H9 (cell line): Measurements from ENCODE around the gene LARGE1. TPM values are rescaled to one million over a fixed set of nuclear protein-coding genes. Genes with fewer than 3 reads are reported as not detected.

Experiments used
- DNase-seq: peaks from one replicate; pipeline ENCODE4 v3.0.0-alpha.2; 2017
- H2AFZ ChIP-seq: one replicate; pipeline ENCODE4 v1.6.1; 2013; ENCODE audit warnings: mild to moderate bottlenecking, low read length, control low read depth, moderate library complexity
- H2AK5ac ChIP-seq: 2 replicates; pipeline ENCODE4 v1.6.1; 2013; ENCODE audit warnings: low read length, control low read depth, mixed read lengths; ENCODE audit not compliant: insufficient read length
- H2BK120ac ChIP-seq: one replicate; pipeline ENCODE4 v1.6.1; 2013; ENCODE audit warnings: low read depth, mild to moderate bottlenecking, low read length, control low read depth, inconsistent platforms; ENCODE audit not compliant: poor library complexity, severe bottlenecking
- H2BK12ac ChIP-seq: 2 replicates; pipeline ENCODE4 v1.6.1; 2013; ENCODE audit warnings: low read length, control low read depth, mixed read lengths, low read depth; ENCODE audit not compliant: insufficient read length
- H2BK15ac ChIP-seq: 2 replicates; pipeline ENCODE4 v1.6.1; 2013; ENCODE audit warnings: low read depth, low read length, control low read depth
- H2BK20ac ChIP-seq: one replicate; pipeline ENCODE4 v1.6.1; 2013; ENCODE audit warnings: low read depth, mild to moderate bottlenecking, low read length, control low read depth, inconsistent platforms; ENCODE audit not compliant: poor library complexity, severe bottlenecking
- H2BK5ac ChIP-seq: 2 replicates; pipeline ENCODE4 v1.6.1; 2013; ENCODE audit warnings: low read length, control low read depth, mixed read lengths; ENCODE audit not compliant: insufficient read length
- H3K14ac ChIP-seq: 2 replicates; pipeline ENCODE4 v1.6.1; 2013; ENCODE audit warnings: low read length, control low read depth; ENCODE audit not compliant: insufficient read depth
- H3K18ac ChIP-seq: 2 replicates; pipeline ENCODE4 v1.6.1; 2013; ENCODE audit warnings: low read depth, mild to moderate bottlenecking, mixed read lengths, low read length, control low read depth; ENCODE audit not compliant: insufficient read length
- H3K23ac ChIP-seq: 2 replicates; pipeline ENCODE4 v1.6.1; 2013; ENCODE audit warnings: low read length, control low read depth, mixed read lengths, low read depth; ENCODE audit not compliant: insufficient read length
- H3K23me2 ChIP-seq: 2 replicates; pipeline ENCODE4 v1.6.1; 2013; ENCODE audit warnings: low read depth, mild to moderate bottlenecking, mixed read lengths, low read length, control low read depth; ENCODE audit not compliant: insufficient read length, poor library complexity, severe bottlenecking
- H3K27ac ChIP-seq: 2 replicates; pipeline ENCODE4 v1.5.1; 2013; ENCODE audit warnings: low read length, control low read depth, mixed read lengths, low read depth; ENCODE audit not compliant: insufficient read length
- H3K27me3 ChIP-seq: 2 replicates; pipeline ENCODE4 v1.6.1; 2013; ENCODE audit warnings: low read length, control low read depth, inconsistent platforms; ENCODE audit not compliant: insufficient read depth
- H3K4ac ChIP-seq: 2 replicates; pipeline ENCODE4 v1.6.1; 2013; ENCODE audit warnings: low read depth, mild to moderate bottlenecking, control low read depth, inconsistent platforms, low read length, moderate library complexity
- H3K4me1 ChIP-seq: 2 replicates; pipeline ENCODE4 v1.6.1; 2013; ENCODE audit warnings: low read length, control low read depth, inconsistent platforms; ENCODE audit not compliant: insufficient read depth
- H3K4me2 ChIP-seq: 2 replicates; pipeline ENCODE4 v1.6.1; 2013; ENCODE audit warnings: low read length, control low read depth, mixed read lengths; ENCODE audit not compliant: insufficient read length, insufficient read depth
- H3K56ac ChIP-seq: 2 replicates; pipeline ENCODE4 v1.6.1; 2013; ENCODE audit warnings: low read depth, mild to moderate bottlenecking, mixed read lengths, low read length, control low read depth; ENCODE audit not compliant: insufficient read length
- H3K79me1 ChIP-seq: 2 replicates; pipeline ENCODE4 v1.6.1; 2013; ENCODE audit warnings: low read depth, mild to moderate bottlenecking, moderate library complexity, low read length, control low read depth, inconsistent platforms; ENCODE audit not compliant: insufficient read depth, poor library complexity, severe bottlenecking
- H3K79me2 ChIP-seq: 2 replicates; pipeline ENCODE4 v1.6.1; 2013; ENCODE audit warnings: low read length, control low read depth, inconsistent platforms; ENCODE audit not compliant: insufficient read depth
- H3K9ac ChIP-seq: 2 replicates; pipeline ENCODE4 v1.6.1; 2013; ENCODE audit warnings: low read length, control low read depth, mixed read lengths; ENCODE audit not compliant: insufficient read length; ENCODE audit errors: extremely low read depth
- H3K9me3 ChIP-seq: one replicate; pipeline ENCODE4 v1.6.1; 2013; ENCODE audit warnings: low read depth, low read length, inconsistent platforms; ENCODE audit not compliant: control insufficient read depth
- H3T11ph ChIP-seq: one replicate; pipeline ENCODE4 v1.6.1; 2013; ENCODE audit warnings: mild to moderate bottlenecking, low read length, control low read depth, inconsistent platforms
- H4K20me1 ChIP-seq: one replicate; pipeline ENCODE4 v1.6.1; 2013; ENCODE audit not compliant: control insufficient read depth, insufficient read length, insufficient read depth
- H4K5ac ChIP-seq: 2 replicates; pipeline ENCODE4 v1.6.1; 2013; ENCODE audit warnings: low read depth, mild to moderate bottlenecking, mixed read lengths, low read length, control low read depth; ENCODE audit not compliant: insufficient read length
- H4K8ac ChIP-seq: replicated peaks from 2 replicates; pipeline ENCODE4 v1.6.1; 2013; ENCODE audit warnings: low read length, control low read depth, mixed read lengths, low read depth; ENCODE audit not compliant: insufficient read length
- H4K91ac ChIP-seq: 2 replicates; pipeline ENCODE4 v1.6.1; 2013; ENCODE audit warnings: low read depth, mild to moderate bottlenecking, moderate library complexity, mixed read lengths, low read length, control low read depth; ENCODE audit not compliant: insufficient read length
- H3K27ac Mint-ChIP-seq, 3 experiments: 2 replicates in 2 of 3; 3 replicates in 1 of 3; pipeline ENCODE4 v1.8.0; 2020 to 2021; ENCODE audit warnings: mixed read lengths in 3 of 3, mild to moderate bottlenecking in 1 of 3, moderate library complexity in 1 of 3
- H3K27me3 Mint-ChIP-seq: 2 replicates; pipeline ENCODE4 v1.8.0; 2021; ENCODE audit warnings: low read depth, mild to moderate bottlenecking, moderate library complexity, mixed read lengths
- H3K36me3 Mint-ChIP-seq, 3 experiments: 2 replicates in 2 of 3; 3 replicates in 1 of 3; pipeline ENCODE4 v1.8.0; 2020 to 2021; ENCODE audit warnings: low read depth in 3 of 3, mixed read lengths in 3 of 3; ENCODE audit not compliant: insufficient read depth in 1 of 3
- H3K4me1 Mint-ChIP-seq, 2 experiments: 2 replicates each; pipeline ENCODE4 v1.8.0; 2020; ENCODE audit warnings: mixed read lengths in 2 of 2
- H3K4me3 Mint-ChIP-seq, 2 experiments: 2 replicates in 1 of 2; 3 replicates in 1 of 2; pipeline ENCODE4 v1.8.0; 2020 to 2021; ENCODE audit warnings: mild to moderate bottlenecking in 2 of 2, mixed read lengths in 2 of 2, moderate library complexity in 1 of 2
- H3K9me3 Mint-ChIP-seq, 2 experiments: 2 replicates in 1 of 2; 3 replicates in 1 of 2; pipeline ENCODE4 v1.8.0; 2020; ENCODE audit warnings: mild to moderate bottlenecking in 2 of 2, mixed read lengths in 2 of 2, moderate library complexity in 1 of 2
- CTCF ChIP-seq: fragments of 200-600 bp; sonication (generic); conservative IDR thresholded peaks from 3 replicates; pipeline ENCODE4 v1.8.0; 2021; ENCODE audit warnings: antibody characterized with exemption, mild to moderate bottlenecking
- WGBS: extraction: QIAGEN DNeasy Blood & Tissue Kit; methylation state at CpG from one replicate; pipeline ENCODE4 v1.1.7; 2013; ENCODE audit warnings: missing lambda C conversion rate, low lambda C conversion rate, mixed read lengths; ENCODE audit not compliant: insufficient read length; ENCODE audit errors: extremely low coverage; 5-methylcytosine and 5-hydroxymethylcytosine counted together
- total RNA-seq: library from RNA; stranded (reverse); gene quantifications from 2 replicates; pipeline ENCODE4 v1.2.1, GENCODE V29; 2021

The LARGE1 gene
- total RNA-seq, 1 experiment from 2014 or later = 43.5 TPM

GRCh38 chr22:33865996-33866395 lies 54.3 kb downstream of the LARGE1 start:
- Mint-ChIP-seq H3K4me3 (no peak overlapping the region), H3K9me3 (no peaks in the 10 kb centered on the region), H3K27me3 (no peaks in the 10 kb centered on the region; the same call in 1 of the 2 replicates), H3K36me3 (peaks cover 0 to 6% (median 5%) of the 10 kb centered on the region in 3 experiments; a peak in 4 of 7 replicates), H3K4me1 (peaks cover 32 to 48% of the 10 kb centered on the region in 2 experiments), H3K27ac (peak overlapping the region in 1 of 3 experiments; percentile 32; a peak in 1 of 7 replicates)
- no peak for DNase-seq
- Histone ChIP-seq H3K4me1 (peaks cover 2% of the 10 kb centered on the region), H2BK15ac (no peak overlapping the region), H3K9me3 (no peaks in the 10 kb centered on the region), H3K9ac (no peak overlapping the region), H3K18ac (no peak overlapping the region), H2AK5ac (no peak overlapping the region), H3K79me2 (peaks cover 49% of the 10 kb centered on the region; the same call in 1 of the 2 replicates), H4K20me1 (no peaks in the 10 kb centered on the region), H2BK5ac (no peak overlapping the region), H2BK12ac (no peak overlapping the region), H3K56ac (no peak overlapping the region), H3K27ac (no peak overlapping the region), H3T11ph (no peak overlapping the region), H2AFZ (no peak overlapping the region), H3K14ac (no peak overlapping the region), H2BK20ac (no peak overlapping the region), H3K4ac (no peak overlapping the region), H4K91ac (no peak overlapping the region), H3K79me1 (peaks cover 14% of the 10 kb centered on the region), H3K27me3 (no peaks in the 10 kb centered on the region), H4K8ac (no peak overlapping the region), H2BK120ac (no peak overlapping the region), H3K4me2 (no peak overlapping the region), H3K23me2 (no peaks in the 10 kb centered on the region), H3K23ac (no peak overlapping the region), H4K5ac (no peak overlapping the region)
- no peak for TF ChIP-seq CTCF
- no CpG with 5 or more reads among the region's 1 CpG for WGBS
